GM18505 (cell line): ENCODE measurements around the gene RPS4Y2.

Experiments
- ATAC-seq: cut with Tn5 transposase; IDR thresholded peaks from one replicate; pipeline ENCODE4 v1.9.1; 2021; ENCODE audit not compliant: unreplicated experiment
- POLR2A ChIP-seq: IDR thresholded peaks from 4 replicates; pipeline ENCODE4 v1.6.1; 2011; ENCODE audit warnings: borderline replicate concordance; ENCODE audit not compliant: insufficient read depth, insufficient read length; ENCODE audit errors: extremely low read depth

RPS4Y2 gene

GRCh38 chrY:20755808-20756207 lies at the start of gene RPS4Y2:
Gene RPS4Y2 (plus strand): TSS chrY:20756108. CDS start chrY:20756164, 56 bp downstream.
- TF ChIP-seq POLR2A, result no peak
- ATAC-seq, result no peak

GRCh38 chrY:20714391-20714790 lies 41.5 kb upstream of the RPS4Y2 start:
- ATAC-seq, result no peak
- no peak for TF ChIP-seq POLR2A

- TF ChIP-seq POLR2A, result no peak
- no peak for ATAC-seq
Observed at GRCh38 chrY:20726184-20726907, 29.6 kb upstream of the RPS4Y2 start.

GRCh38 chrY:20735200-20735599 lies 20.7 kb upstream of the RPS4Y2 start:
- ATAC-seq, result no peak
- TF ChIP-seq POLR2A, result no peak

- TF ChIP-seq POLR2A, result no peak
- no peak for ATAC-seq
Observed at GRCh38 chrY:20739806-20740205, 16.1 kb upstream of the RPS4Y2 start.

- ATAC-seq, result no peak
- no peak for TF ChIP-seq POLR2A
Observed at GRCh38 chrY:20740609-20741008, 15.3 kb upstream of the RPS4Y2 start.

- ATAC-seq, result no peak
- no peak for TF ChIP-seq POLR2A
Observed at GRCh38 chrY:20745060-20745459, 10.8 kb upstream of the RPS4Y2 start.

- no peak for TF ChIP-seq POLR2A
- no peak for ATAC-seq
Observed at GRCh38 chrY:20746919-20747318, 9.0 kb upstream of the RPS4Y2 start.

- no peak for TF ChIP-seq POLR2A
- ATAC-seq, result no peak
Observed at GRCh38 chrY:20763869-20764268, 8.0 kb downstream of the RPS4Y2 start.

GRCh38 chrY:20765117-20765516 lies 9.2 kb downstream of the RPS4Y2 start:
- no peak for TF ChIP-seq POLR2A
- no peak for ATAC-seq

- no peak for ATAC-seq
- no peak for TF ChIP-seq POLR2A
Observed at GRCh38 chrY:20770755-20771154, 14.8 kb downstream of the RPS4Y2 start.

GRCh38 chrY:20776104-20776503 lies 20.2 kb downstream of the RPS4Y2 start:
- no peak for ATAC-seq
- TF ChIP-seq POLR2A, result no peak

GRCh38 chrY:20780104-20780654 lies 24.3 kb downstream of the RPS4Y2 start:
- ATAC-seq, result no peak
- TF ChIP-seq POLR2A, result no peak

GRCh38 chrY:20780776-20781175 lies 24.9 kb downstream of the RPS4Y2 start:
- no peak for ATAC-seq
- TF ChIP-seq POLR2A, result no peak
